NCI-H510A treated with DMSO at 0.1 percent for 48 hours (cell line): ENCODE data around the gene GSTM4.
A peak's percentile ranks its signal among the peaks of the same experiment; 100 is the strongest.
"Not testable (repeated sequence)": the region's sequence is repeated elsewhere in the genome, so short reads cannot be mapped to it uniquely, and the experiment has no call there.

ENCODE experiments used
- DNase-seq: peaks from one replicate; lab custom pipeline; 2025; lab: John Stamatoyannopoulos, UW

The GSTM4 gene

DNA sequence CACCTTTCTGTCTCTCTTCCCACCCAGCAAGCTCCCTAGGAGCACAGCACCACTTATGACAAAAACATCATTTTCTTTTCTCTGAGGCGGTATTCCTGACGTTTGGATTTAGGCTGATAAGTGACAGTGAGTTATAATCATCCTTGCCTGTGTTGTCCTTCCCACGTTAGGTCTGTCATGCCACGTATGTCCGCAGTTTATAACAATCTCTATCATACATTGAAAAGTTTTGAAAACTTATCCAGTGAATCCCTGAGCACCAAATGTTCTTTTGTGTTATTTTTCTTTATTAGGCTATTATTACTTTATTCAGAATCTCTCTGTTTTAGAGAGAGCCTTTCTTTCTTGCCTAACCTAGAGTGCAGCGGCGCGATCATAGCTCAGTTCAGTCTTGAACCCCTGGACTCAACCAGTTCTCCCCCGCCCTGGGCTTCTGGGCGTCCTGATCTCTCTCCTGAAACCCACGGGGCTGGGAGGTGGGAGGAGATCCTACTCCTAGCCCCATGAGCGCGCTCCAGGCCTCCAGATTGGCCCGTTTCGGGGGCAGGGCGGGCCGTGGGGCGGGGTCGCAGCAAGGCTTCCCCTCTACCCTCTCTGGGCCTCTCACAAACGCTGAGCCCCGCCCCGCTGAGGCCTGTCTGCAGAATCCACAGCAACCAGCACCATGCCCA lies 11.7 kb downstream of the GSTM4 start, which contains the start of gene GSTM2:
Gene GSTM2, plus strand, starts transcription at position 606 of the 671 bp plus-strand sequence. Its CDS starts 59 bp downstream, at position 665.
- DNase-seq, result peak; percentile 89

DNA sequence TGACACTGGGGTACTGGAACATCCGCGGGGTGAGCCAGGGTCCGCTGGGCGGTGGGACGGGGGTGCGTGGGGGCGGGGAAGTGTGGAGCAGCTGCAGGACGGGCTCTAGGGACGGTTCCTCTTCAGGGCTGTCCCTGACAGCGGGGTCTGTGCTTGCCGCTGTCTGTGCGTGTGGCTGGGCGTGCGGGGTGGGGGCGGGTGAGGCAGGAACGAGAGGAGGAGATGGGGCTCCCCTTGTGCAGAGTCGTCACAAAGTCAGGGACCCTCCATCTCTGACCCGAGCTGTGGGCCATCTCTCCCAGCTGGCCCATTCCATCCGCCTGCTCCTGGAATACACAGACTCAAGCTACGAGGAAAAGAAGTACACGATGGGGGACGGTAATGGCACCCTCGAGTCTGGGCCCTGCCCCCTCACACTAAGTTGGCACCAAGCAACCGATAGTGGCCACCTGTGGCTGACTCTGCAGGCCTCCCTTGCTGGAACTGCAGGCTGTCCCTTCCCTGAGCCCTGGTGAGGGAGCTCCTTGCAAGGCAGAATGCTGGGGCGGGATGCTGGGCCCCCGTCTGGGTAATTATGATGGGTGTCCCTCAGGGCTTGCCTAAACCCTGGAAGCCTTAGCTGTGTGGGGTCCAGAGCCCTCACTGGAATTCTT lies 12.3 kb downstream of the GSTM4 start:
- no peak for DNase-seq

DNA sequence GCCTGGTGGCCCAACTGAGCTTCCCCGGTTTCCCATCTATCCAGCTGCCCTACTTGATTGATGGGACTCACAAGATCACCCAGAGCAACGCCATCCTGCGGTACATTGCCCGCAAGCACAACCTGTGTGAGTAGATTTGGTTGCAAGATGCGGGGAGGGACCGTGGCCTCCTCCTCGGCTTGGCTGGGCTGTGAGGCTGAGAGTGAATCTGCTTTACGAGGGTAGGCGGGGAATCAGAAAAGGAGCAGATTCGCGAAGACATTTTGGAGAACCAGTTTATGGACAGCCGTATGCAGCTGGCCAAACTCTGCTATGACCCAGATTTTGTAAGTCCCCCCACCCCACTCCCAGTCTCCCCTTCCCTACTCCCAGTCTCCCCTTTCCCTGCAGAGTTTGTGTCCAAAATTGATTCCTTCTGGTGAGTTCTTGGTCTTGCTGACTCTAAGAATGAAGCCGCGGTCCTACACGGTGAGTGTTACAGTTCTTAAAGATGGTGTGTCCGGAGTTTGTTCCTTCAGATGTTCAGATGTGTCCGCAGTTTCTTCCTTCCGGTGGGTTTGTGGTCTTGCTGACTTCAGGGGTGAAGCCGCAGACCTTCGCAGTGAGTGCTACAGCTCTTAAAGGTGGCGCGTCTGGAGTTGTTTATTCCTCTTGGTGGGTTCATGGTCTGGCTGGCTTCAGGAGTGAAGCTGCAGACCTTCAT lies 13.5 kb downstream of the GSTM4 start:
- no peak for DNase-seq

DNA sequence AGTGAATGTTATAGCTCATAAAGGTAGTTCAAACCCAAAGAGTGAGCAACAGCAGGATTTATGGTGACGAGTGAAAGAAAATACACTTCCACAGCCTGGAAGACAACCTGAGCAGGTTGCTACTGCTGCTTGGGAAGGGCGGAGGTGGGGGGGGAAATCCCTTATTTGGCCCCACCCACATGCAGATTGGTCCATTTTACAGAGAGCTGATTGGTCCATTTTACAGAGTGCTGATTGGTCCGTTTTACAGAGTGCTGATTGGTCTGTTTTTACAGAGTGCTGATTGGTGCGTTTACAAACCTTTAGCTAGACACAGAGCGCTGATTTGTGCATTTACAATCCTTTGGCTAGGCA lies 14.0 kb downstream of the GSTM4 start:
- DNase-seq, result not testable (repeated sequence)

DNA sequence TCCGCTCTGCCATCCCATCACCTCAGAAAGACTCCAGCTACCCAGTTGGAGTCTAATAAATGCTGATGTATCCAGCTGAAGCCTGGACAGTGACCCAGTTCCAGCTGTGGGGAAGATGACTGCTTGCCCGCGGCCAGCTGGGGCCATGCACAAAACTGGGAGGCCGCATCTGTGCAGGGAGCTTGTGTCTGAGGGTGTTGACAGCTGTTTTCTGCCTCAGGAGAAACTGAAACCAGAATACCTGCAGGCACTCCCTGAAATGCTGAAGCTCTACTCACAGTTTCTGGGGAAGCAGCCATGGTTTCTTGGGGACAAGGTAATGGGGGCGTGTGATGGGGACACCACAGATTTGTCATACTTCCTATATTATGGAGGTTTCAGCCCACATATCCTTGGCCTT lies 15.2 kb downstream of the GSTM4 start:
- DNase-seq, result no peak

DNA sequence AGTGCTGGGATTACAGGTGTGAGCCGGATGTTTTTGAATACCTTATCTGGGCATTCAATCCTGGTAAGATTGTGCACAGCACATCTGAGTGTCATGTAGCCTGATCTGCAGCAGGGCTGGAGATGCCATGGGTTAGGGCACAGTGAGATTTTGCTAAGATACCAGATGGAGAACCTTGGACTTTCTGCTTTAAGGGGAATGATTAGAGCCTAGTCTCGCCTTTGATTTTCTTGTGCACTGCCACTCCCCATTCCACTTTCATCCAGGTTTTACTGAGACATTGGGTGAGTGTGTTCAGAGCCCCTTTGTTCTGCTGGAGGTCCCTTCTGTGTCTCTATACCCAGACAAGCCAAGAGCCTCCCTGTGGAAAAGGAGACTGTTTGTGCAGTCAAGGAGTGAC lies 18.0 kb downstream of the GSTM4 start:
- not testable (repeated sequence) for DNase-seq

DNA sequence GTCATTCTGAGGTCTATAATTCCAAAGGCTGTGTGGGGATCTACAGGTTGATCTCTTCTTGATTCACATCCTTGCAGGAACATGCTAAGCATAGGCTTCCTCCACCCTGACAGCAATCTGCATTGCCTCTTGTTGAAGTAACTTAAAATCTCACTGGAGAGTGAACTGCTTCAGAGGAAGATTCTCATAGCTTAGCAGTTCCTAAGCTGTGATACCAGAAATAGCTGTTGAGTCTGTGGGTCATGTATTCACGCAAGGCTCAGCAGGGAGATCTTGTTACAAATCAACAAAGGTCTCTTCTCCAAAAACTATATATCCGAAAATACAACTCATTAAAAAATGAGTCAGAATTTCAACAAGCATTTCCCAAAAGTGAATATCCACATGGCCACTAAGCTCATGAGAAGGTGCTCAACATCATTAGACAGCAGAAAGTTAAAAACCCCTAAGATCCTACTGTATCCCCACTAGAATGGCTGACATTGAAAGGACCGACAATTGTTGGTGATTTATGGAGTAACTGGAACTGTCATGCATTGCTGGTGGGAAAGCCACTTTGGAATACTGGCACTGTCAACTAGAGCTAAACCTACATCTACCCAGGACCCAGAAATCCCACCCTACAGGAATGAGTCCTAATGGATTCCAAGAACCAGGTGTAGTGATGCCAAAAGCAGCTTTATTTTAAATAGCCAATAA lies 20.9 kb downstream of the GSTM4 start:
- not testable (repeated sequence) for DNase-seq

DNA sequence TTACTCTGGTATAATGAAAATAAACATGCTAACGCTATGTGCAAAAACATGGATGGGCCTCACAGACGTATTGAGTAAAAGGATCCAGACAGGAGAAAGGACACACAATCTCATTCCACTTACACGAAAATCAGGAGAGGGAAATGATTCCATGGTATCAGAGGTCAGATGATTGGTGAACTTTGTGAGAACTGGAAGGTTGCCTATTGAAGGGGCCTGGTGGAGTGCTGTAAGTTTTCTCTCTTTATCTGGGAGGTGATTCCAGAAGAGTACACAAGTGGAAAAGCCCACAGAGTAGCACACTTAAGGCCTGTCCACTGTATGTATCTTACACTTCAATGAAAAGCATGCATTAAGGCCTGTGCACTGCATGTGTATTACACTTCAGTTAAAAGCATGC lies 21.6 kb downstream of the GSTM4 start:
- DNase-seq, result no peak

DNA sequence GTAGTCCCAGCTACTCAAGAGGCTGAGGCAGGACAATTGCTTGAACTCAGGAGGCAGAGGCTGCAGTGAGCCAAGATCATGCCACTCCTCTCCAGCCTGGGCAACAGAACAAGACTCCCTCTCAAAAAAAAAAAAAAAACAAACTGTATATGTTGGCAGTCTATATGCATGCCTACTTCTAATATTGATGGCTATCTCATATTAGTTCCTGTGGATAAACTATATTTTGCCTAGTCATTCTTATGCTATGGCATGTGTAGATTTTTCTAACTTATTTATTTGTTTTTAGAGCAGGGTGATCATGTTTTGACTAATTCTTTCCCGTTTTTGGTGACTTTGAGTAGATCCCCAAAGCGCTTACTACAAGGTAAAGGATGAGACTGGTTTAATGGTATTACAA lies 22.7 kb downstream of the GSTM4 start:
- DNase-seq, result not testable (repeated sequence)

DNA sequence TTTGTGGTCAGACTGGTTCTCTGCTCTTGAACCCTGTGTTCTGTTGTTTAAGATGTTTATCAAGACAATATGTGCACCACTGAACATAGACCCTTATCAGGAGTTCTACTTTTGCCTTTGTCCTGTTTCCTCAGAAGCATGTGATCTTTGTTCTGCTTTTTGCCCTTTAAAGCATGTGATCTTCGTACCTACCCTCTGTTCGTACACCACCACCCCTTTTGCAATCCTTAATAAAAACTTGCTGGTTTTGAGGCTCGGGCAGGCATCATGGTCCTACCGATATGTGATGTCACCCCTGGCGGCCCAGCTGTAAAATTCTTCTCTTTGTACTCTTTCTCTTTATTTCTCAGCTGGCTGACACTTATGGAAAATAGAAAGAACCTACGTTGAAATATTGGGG lies 28.9 kb downstream of the GSTM4 start:
- not testable (repeated sequence) for DNase-seq

DNA sequence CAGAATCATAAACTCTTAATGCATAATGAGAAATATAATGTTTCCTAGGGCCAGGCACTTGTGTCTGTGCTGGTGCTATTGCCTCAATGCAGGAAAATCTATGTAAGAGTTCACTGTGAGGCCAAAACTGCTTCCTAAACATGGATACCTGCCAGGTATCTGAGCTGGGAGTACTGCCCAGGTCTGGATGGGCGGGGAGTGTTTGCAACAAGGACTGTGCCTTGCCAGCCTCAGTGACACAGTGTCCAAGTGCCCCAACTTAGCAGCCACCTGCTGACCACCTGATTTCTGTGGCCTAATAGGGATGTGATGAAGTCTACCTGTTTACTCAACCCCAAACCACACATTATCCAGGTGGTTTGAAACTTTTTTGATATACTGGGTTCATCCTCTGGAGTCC lies 29.5 kb downstream of the GSTM4 start:
- not testable (repeated sequence) for DNase-seq

DNA sequence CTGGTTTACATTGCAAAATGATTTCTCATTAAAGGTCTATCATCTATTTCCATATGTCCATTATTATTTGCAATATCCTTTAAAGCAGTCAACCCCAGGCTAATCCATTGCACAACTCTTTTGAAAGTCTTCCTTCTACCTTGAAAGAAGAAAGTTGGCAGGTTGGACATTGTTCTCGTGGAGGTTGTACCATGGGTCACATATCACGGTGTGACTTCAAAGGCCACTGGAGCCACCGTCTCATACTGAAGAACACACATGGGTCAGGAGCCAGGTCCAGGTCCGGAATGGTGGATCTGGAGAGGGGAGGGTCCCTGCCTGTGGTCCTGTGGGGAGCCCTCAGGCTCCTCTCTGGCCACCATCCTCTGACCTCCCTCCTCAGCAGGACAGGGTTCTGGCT lies 30.0 kb downstream of the GSTM4 start:
- DNase-seq, result not testable (repeated sequence)

DNA sequence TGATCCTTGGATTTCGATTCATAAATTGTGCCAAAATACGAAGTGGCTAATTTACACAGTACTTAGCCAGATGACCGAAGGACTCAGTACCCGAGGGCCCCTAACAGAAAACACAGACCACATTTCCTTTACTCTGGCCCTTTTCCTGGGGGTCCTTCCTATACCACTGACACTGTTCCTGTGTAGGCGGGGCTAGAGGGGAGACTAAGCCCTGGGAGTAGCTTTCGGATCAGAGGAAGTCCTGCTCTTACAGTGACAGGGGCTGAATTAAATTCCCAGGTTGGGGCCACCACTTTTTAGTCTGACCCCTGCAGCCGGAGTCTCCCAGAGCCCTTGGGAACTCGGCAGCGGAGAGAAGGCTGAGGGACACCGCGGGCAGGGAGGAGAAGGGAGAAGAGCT lies 31.2 kb downstream of the GSTM4 start:
- not testable (repeated sequence) for DNase-seq

DNA sequence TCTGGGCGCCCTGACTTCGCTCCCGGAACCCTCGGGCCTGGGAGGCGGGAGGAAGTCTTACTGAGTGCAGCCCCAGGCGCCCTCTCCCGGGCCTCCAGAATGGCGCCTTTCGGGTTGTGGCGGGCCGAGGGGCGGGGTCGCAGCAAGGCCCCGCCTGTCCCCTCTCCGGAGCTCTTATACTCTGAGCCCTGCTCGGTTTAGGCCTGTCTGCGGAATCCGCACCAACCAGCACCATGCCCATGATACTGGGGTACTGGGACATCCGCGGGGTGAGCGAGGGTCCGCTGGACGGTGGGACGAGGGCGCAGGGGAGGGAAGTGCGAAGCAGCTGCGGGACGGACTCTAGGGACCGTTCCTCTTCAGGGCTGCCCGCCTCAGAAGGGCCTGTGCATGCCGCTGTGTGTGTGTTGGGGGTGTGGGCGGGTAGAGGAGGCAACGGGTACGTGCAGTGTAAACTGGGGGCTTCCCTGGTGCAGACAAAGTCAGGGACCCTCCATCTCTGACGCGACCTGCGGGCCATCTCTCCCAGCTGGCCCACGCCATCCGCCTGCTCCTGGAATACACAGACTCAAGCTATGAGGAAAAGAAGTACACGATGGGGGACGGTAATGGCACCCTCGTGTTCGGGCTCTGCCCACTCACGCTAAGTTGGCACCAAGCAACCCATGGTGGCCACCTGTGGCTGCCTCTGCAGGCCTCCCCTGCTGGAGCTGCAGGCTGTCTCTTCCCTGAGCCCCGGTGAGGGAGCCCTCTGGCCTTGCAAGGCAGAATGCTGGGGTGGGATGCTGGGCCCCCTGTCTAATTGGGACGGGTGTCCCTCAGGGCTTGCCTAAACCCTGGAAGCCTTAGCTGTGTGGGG lies 32.0 kb downstream of the GSTM4 start, which contains the start of gene GSTM1:
Gene GSTM1, plus strand, starts transcription at position 177 of the 859 bp plus-strand sequence. Its CDS starts 57 bp downstream, at position 234.
- DNase-seq, result no peak

DNA sequence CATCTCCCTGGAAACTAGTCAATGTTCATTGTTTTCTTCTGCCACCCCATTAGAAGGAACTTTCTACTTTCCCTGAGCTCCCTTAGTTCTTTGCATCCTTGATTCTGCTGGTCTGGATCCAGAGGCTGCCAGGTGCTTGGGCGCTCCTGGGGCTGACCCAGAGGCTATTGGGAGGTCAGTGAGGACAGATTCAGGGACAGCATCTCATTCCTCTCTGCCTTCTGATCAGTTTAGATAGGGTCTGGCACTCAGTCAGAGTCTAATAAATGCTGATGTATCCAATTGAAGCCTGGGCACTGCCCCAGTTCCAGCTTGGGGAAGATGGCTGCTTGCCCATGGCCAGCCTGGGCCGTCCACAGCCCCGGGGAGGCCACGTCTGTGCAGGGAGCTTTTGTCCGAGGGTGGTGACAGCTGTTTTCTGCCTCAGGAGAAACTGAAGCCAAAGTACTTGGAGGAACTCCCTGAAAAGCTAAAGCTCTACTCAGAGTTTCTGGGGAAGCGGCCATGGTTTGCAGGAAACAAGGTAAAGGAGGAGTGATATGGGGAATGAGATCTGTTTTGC lies 34.0 kb downstream of the GSTM4 start:
- no peak for DNase-seq

DNA sequence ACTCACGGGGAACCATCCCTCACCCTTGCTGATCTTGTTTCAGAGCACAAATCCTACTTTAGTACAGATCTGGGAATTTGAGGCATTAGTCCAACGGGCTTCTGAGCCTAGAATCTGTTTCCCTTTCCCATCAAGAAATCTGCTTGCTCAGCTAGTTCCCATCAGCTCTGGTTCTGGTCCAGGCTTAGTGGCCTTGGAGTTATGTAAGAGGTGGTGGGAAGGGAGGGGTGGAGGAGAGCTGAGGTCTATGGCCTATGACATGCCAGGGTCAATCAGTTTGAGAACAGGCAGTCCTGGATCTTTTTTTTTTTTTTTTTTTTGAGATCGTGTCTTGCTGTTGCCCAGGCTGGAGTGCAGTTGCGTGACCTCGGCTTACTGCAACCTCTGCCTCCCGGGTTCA lies 35.9 kb downstream of the GSTM4 start:
- DNase-seq, result no peak

DNA sequence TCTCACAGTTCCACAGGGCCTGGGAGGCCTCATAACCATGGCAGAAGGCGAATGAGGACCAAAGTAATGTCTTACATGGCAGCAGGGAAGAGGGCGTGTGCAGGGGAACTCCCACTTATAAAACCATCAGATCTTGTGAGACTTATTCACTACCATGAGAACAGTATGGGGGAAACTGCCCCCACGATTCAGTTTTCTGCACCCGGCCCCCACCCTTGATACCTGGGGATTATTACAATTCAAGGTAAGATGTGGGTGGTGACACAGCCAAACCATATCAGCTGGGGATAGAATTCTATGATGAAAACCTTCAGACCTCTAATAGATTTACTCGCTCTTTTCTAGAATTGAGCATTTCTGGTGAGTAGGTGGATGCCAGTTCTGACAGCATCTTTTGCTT lies 38.5 kb downstream of the GSTM4 start:
- DNase-seq, result not testable (repeated sequence)

DNA sequence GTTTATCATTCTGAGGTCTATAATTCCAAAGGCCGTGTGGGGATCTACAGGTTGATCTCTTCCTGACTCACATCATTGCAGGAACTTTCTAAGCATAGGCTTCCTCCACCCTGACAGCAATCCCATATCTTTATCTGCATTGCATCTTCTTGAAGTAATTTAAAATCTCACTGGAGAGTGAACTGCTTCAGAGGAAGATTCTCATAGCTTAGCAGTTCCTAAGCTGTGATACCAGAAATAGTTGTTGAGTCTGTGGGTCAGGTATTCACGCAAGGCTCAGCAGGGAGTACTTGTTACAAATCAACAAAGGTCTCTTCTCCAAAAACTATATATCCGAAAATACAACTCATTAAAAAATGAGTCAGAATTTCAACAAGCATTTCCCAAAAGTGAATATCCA lies 39.2 kb downstream of the GSTM4 start:
- not testable (repeated sequence) for DNase-seq

DNA sequence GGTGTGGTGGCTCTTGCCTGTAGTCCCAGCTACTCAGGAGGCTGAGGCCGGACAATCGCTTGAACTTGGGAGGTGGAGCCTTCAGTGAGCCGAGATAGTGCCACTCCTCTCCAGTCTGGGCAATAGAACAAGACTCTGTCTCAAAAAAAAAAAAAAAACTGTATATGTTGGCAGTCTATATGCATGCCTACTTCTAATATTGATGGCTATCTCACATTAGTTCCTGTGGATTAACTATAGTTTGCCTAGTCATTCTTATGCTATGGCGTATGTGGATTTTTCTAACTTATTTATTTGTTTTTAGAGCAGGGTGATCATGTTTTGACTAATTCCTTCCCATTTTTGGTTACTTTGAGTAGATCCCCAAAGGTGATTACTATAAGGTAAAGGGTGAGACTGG lies 41.2 kb downstream of the GSTM4 start:
- no peak for DNase-seq

DNA sequence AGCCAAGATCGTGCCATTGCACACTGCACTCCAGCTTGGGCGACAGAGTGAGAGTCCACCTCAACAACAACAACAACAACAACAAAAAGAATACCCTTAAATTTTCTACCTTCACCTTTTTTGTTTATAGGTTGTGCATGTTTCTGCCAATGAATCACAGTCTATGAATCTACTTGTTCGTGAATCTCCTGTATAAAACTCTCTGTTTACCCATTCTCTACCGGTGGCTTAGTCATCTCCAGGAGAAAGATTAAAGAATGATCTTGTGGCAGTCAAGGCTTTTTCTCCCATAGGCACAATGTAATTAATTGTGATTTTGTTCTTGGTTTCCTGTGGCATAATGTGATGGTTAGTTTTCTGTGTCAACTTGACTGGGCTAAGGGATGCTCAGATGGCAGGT lies 42.0 kb downstream of the GSTM4 start:
- DNase-seq, result not testable (repeated sequence)

DNA sequence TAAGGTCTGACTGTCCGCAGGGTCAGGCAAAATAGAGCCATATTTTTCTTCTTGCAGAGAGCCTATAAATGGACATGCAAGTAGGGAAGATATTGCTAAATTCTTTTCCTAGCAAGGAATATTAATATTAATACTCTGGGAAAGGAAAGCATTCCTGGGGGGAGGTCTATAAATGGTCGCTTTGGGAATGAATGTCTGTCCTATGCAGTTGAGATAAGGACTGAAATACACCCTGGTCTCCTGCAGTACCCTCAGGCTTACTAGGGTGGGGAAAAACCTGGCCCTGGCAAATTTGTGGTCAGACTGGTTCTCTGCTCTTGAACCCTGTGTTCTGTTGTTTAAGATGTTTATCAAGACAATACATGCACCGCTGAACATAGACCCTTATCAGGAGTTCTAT lies 47.0 kb downstream of the GSTM4 start:
- DNase-seq, result not testable (repeated sequence)
